Neural cell (in vitro differentiated cells): ENCODE data around the gene ESD. TPM values are rescaled to one million over a fixed set of nuclear protein-coding genes. Genes with fewer than 3 reads are reported as not detected.

Experiments
- H2AFZ ChIP-seq: fragments of 200-600, 300-800 bp; sonication (generic), shearing (Covaris generic); 2 replicates; pipeline ENCODE4 v1.6.0; 2014; ENCODE audit warnings: low read depth, mild to moderate bottlenecking, antibody characterized with exemption, low read length, moderate library complexity
- H3F3A ChIP-seq: fragments of 200-600 bp; shearing (Covaris generic); 2 replicates; pipeline ENCODE4 v1.6.1; 2016; ENCODE audit warnings: mild to moderate bottlenecking, moderate library complexity, mixed read lengths, antibody characterized with exemption, low read length; ENCODE audit not compliant: insufficient read depth, poor library complexity, severe bottlenecking
- H3K27ac ChIP-seq: fragments of 200-600, 300-800 bp; sonication (generic), shearing (Covaris generic); 2 replicates; pipeline ENCODE4 v1.5.1; 2014; ENCODE audit warnings: mild to moderate bottlenecking, low read length, moderate library complexity
- H3K27me3 ChIP-seq: fragments of 300-800, 200-600 bp; sonication (generic), shearing (Covaris generic); 2 replicates; pipeline ENCODE4 v1.6.0; 2014; ENCODE audit warnings: mild to moderate bottlenecking, low read depth, low read length, moderate library complexity; ENCODE audit not compliant: insufficient read depth
- H3K36me3 ChIP-seq: fragments of 300-800, 200-600 bp; sonication (generic), shearing (Covaris generic); 2 replicates; pipeline ENCODE4 v1.5.1; 2014; ENCODE audit warnings: mild to moderate bottlenecking, antibody characterized with exemption, low read length, moderate library complexity; ENCODE audit not compliant: insufficient read depth
- H3K4me2 ChIP-seq: fragments of 300-800, 200-600 bp; sonication (generic), shearing (Covaris generic); 2 replicates; pipeline ENCODE4 v1.6.0; 2014; ENCODE audit warnings: mild to moderate bottlenecking, low read length
- H3K4me3 ChIP-seq: fragments of 300-800, 200-600 bp; sonication (generic), shearing (Covaris generic); 2 replicates; pipeline ENCODE4 v1.5.1; 2014; ENCODE audit warnings: mild to moderate bottlenecking, low read length, moderate library complexity
- H3K79me2 ChIP-seq: fragments of 200-600 bp; shearing (Covaris generic); replicated peaks from 2 replicates; pipeline ENCODE4 v1.6.0; 2014; ENCODE audit warnings: mild to moderate bottlenecking, low read length, moderate library complexity; ENCODE audit not compliant: insufficient read depth
- H3K9ac ChIP-seq: fragments of 300-800, 200-600 bp; sonication (generic), shearing (Covaris generic); 2 replicates; pipeline ENCODE4 v1.6.1; 2016; ENCODE audit warnings: mild to moderate bottlenecking, low read length, mixed read lengths
- H3K9me2 ChIP-seq: fragments of 200-600 bp; shearing (Covaris generic); 2 replicates; pipeline ENCODE4 v1.6.1; 2016; ENCODE audit warnings: mild to moderate bottlenecking, low read length, mixed read lengths; ENCODE audit not compliant: insufficient read depth
- H3K9me3 ChIP-seq: fragments of 200-600, 300-800 bp; sonication (generic), shearing (Covaris generic); 2 replicates; pipeline ENCODE4 v1.6.1; 2016; ENCODE audit warnings: mild to moderate bottlenecking, mixed run types, low read length, moderate library complexity, mixed read lengths
- H4K20me1 ChIP-seq: fragments of 200-600 bp; shearing (Covaris generic); 2 replicates; pipeline ENCODE4 v1.6.1; 2016; ENCODE audit warnings: mild to moderate bottlenecking, mixed run types; ENCODE audit not compliant: insufficient read depth
- CTCF ChIP-seq: fragments of 450-650 bp; IDR thresholded peaks from 2 replicates; pipeline ENCODE4 v1.5.1; 2014; ENCODE audit warnings: antibody characterized with exemption, mild to moderate bottlenecking, moderate library complexity; ENCODE audit not compliant: poor library complexity, severe bottlenecking
- EP300 ChIP-seq: fragments of 450-650 bp; conservative IDR thresholded peaks from 2 replicates; pipeline ENCODE4 v1.6.1; 2014; ENCODE audit warnings: antibody characterized with exemption, mild to moderate bottlenecking, moderate library complexity; ENCODE audit not compliant: poor library complexity, severe bottlenecking
- EZH2 ChIP-seq: fragments of 200-600, 300-800 bp; shearing (Covaris generic), sonication (generic); IDR thresholded peaks from 2 replicates; pipeline ENCODE4 v1.6.1; 2014; ENCODE audit warnings: antibody characterized with exemption, low read length, borderline replicate concordance, mild to moderate bottlenecking; ENCODE audit not compliant: insufficient read depth, poor library complexity, severe bottlenecking
- MXI1 ChIP-seq: fragments of 450-650 bp; conservative IDR thresholded peaks from 2 replicates; pipeline ENCODE4 v1.6.1; 2014; ENCODE audit warnings: antibody characterized with exemption, mild to moderate bottlenecking; ENCODE audit not compliant: poor library complexity, severe bottlenecking
- POLR2AphosphoS5 ChIP-seq: IDR thresholded peaks from 2 replicates; pipeline ENCODE4 v1.6.1; 2012
- RAD21 ChIP-seq: fragments of 450-650 bp; conservative IDR thresholded peaks from 2 replicates; pipeline ENCODE4 v1.6.1; 2014; ENCODE audit warnings: antibody characterized with exemption, mild to moderate bottlenecking, moderate library complexity
- REST ChIP-seq: IDR thresholded peaks from 2 replicates; pipeline ENCODE4 v1.6.1; 2012; ENCODE audit warnings: borderline replicate concordance
- SMC3 ChIP-seq: fragments of 450-650 bp; conservative IDR thresholded peaks from 2 replicates; pipeline ENCODE4 v1.6.1; 2014; ENCODE audit warnings: antibody characterized with exemption, mild to moderate bottlenecking, moderate library complexity; ENCODE audit not compliant: poor library complexity
- TAF1 ChIP-seq: IDR thresholded peaks from 2 replicates; pipeline ENCODE4 v1.6.1; 2012; ENCODE audit warnings: low read depth
- polyA minus RNA-seq: library from RNA; depleted of rRNA, polyadenylated mRNA; stranded (reverse); fragments of >200 nt; gene quantifications from 2 replicates; pipeline ENCODE4 v1.2.3, GENCODE V29; 2014
- polyA plus RNA-seq: library from polyadenylated mRNA; depleted of rRNA; stranded (reverse); fragments of >200 nt; gene quantifications from 2 replicates; pipeline ENCODE4 v1.2.3, GENCODE V29; 2014

ESD gene
- 87.9 and 94.6 TPM in 2 replicates for polyA plus RNA-seq
- 50.9 and 58.7 TPM in 2 replicates for polyA minus RNA-seq

- H3K9me2 ChIP-seq, result no peaks in the 10 kb centered on the region
- no peaks in the 10 kb centered on the region for H3K9me3 ChIP-seq
- H3K9ac ChIP-seq, result peak within 1 kb of the TSS; percentile 82
- H3K4me2 ChIP-seq, result peak within 1 kb of the TSS; percentile 30
- no peaks in the 10 kb centered on the region for H3K79me2 ChIP-seq
- peaks cover 5% of the 10 kb centered on the region for H3F3A ChIP-seq
- no peaks in the 10 kb centered on the region for H4K20me1 ChIP-seq
- no peaks in the 10 kb centered on the region for H3K27me3 ChIP-seq
- peak within 1 kb of the TSS; percentile 95 for H2AFZ ChIP-seq
- H3K4me3 ChIP-seq, result peak within 1 kb of the TSS; percentile 82
- peak within 1 kb of the TSS; percentile 80 for H3K27ac ChIP-seq
- TF ChIP-seq CTCF, result no peak
- no peak for TF ChIP-seq EP300
- peak; percentile 49 for TF ChIP-seq POLR2AphosphoS5
- no peak for TF ChIP-seq RAD21
- TF ChIP-seq EZH2, result no peak
- TF ChIP-seq REST, result peak; percentile 43
- TF ChIP-seq SMC3, result no peak
- TF ChIP-seq TAF1, result peak; percentile 40
- TF ChIP-seq MXI1, result peak; percentile 55
- H3K36me3 ChIP-seq, result no peaks in the 10 kb centered on the region
Measured at GRCh38 chr13:46796515-46797474, at the start of gene ESD. Gene ESD (minus strand): TSS chr13:46797161. CDS start chr13:46791413, 5,748 bp downstream.

DNA sequence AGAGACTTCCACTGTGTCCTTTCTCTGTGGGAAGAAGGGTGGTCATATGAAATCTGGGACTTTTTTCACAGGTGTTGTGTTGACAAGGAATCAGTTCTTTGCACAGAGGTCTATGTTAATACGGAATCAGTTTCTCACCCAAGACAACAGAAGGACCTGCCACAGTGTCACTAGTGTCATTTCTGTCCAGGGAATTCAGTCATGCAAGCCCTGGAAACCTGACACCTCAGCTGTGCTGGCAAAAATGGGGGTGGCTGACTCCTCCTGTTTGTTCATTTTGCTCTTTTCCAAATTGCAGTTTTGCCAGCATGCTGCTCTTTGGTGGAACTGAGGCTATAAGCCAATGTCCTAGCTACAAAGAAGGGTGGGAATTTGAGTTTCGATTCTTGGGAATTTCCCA lies 49.8 kb upstream of the ESD start:
- no peak overlapping the region for H3K4me3 ChIP-seq
- no peaks in the 10 kb centered on the region for H3F3A ChIP-seq
- H4K20me1 ChIP-seq, result no peaks in the 10 kb centered on the region
- TF ChIP-seq EZH2, result no peak
- no peak for TF ChIP-seq REST
- no peak for TF ChIP-seq SMC3
- TF ChIP-seq TAF1, result no peak
- TF ChIP-seq POLR2AphosphoS5, result no peak
- TF ChIP-seq EP300, result no peak
- no peak for TF ChIP-seq RAD21
- no peak for TF ChIP-seq CTCF
- no peak for TF ChIP-seq MXI1
- H3K36me3 ChIP-seq, result no peaks in the 10 kb centered on the region
- H2AFZ ChIP-seq, result no peak overlapping the region
- no peaks in the 10 kb centered on the region for H3K9me3 ChIP-seq
- no peaks in the 10 kb centered on the region for H3K79me2 ChIP-seq
- no peak overlapping the region for H3K4me2 ChIP-seq
- no peak overlapping the region for H3K27ac ChIP-seq
- no peaks in the 10 kb centered on the region for H3K27me3 ChIP-seq
- no peaks in the 10 kb centered on the region for H3K9me2 ChIP-seq
- no peak overlapping the region for H3K9ac ChIP-seq
